Left forelimb (tissue), 1 donor: ENCODE measurements around the gene WDR64.
"Not testable (repeated sequence)": the region's sequence is repeated elsewhere in the genome, so short reads cannot be mapped to it uniquely, and the experiment has no call there.

Experiments
- DNase-seq: peaks from one replicate; pipeline ENCODE4 v3.0.0-alpha.2; 2018; ENCODE audit warnings: low spot score

The WDR64 gene

GRCh38 chr1:241800640-241801039, 148.6 kb downstream of the WDR64 start:
- no peak for DNase-seq

GRCh38 chr1:241802863-241803262, 150.8 kb downstream of the WDR64 start:
- no peak for DNase-seq

- DNase-seq, result not testable (repeated sequence)
These were observed 152.6 kb downstream of the WDR64 start for GRCh38 chr1:241804706-241805105.

GRCh38 chr1:241808265-241808664, 156.2 kb downstream of the WDR64 start:
- no peak for DNase-seq

- no peak for DNase-seq
These were observed 158.8 kb downstream of the WDR64 start for GRCh38 chr1:241810769-241811405.

- no peak for DNase-seq
These were observed 161.8 kb downstream of the WDR64 start for GRCh38 chr1:241813768-241814320.

GRCh38 chr1:241816008-241816407, 163.9 kb downstream of the WDR64 start:
- DNase-seq, result no peak

- no peak for DNase-seq
These were observed 165.3 kb downstream of the WDR64 start for GRCh38 chr1:241817331-241817792.

- DNase-seq, result no peak
These were observed 166.0 kb downstream of the WDR64 start for GRCh38 chr1:241817956-241818612.

GRCh38 chr1:241819340-241819866, 167.3 kb downstream of the WDR64 start:
- no peak for DNase-seq

- no peak for DNase-seq
These were observed 169.3 kb downstream of the WDR64 start for GRCh38 chr1:241821363-241821762.

- no peak for DNase-seq
These were observed 170.8 kb downstream of the WDR64 start for GRCh38 chr1:241822846-241823245.

GRCh38 chr1:241823925-241824324, 171.8 kb downstream of the WDR64 start:
- no peak for DNase-seq

GRCh38 chr1:241825581-241825980, 173.5 kb downstream of the WDR64 start:
- no peak for DNase-seq

- not testable (repeated sequence) for DNase-seq
These were observed 174.5 kb downstream of the WDR64 start for GRCh38 chr1:241826613-241827012.

GRCh38 chr1:241827264-241827663, 175.2 kb downstream of the WDR64 start:
- DNase-seq, result no peak

GRCh38 chr1:241828463-241829021, 176.5 kb downstream of the WDR64 start:
- no peak for DNase-seq

- no peak for DNase-seq
These were observed 177.4 kb downstream of the WDR64 start for GRCh38 chr1:241829468-241829867.

GRCh38 chr1:241834733-241835377, 182.8 kb downstream of the WDR64 start:
- DNase-seq, result no peak

- no peak for DNase-seq
These were observed 184.9 kb downstream of the WDR64 start for GRCh38 chr1:241836941-241837340.

GRCh38 chr1:241837416-241837815, 185.3 kb downstream of the WDR64 start:
- DNase-seq, result no peak

- no peak for DNase-seq
These were observed 185.8 kb downstream of the WDR64 start for GRCh38 chr1:241837901-241838300.
